CD14-positive monocyte (primary cell): ENCODE measurements around the gene TBC1D9B. TPM values are rescaled to one million over a fixed set of nuclear protein-coding genes. Genes with fewer than 3 reads are reported as not detected.
A peak's percentile ranks its signal among the peaks of the same experiment; 100 is the strongest.

Source experiments
- DNase-seq, 3 donors: peaks; one replicate each; pipeline ENCODE4 v3.0.0-alpha.2; 2011 to 2022
- H2AFZ ChIP-seq: 2 replicates; pipeline ENCODE4 v1.6.0; 2012; ENCODE audit warnings: mild to moderate bottlenecking, low read depth, low read length, inconsistent platforms; ENCODE audit not compliant: insufficient read depth, poor library complexity, severe bottlenecking
- H3K27ac ChIP-seq, 2 donors: 1 replicate in 1 of 2; 2 replicates in 1 of 2; pipeline ENCODE4 v1.5.1; 2012 to 2013; ENCODE audit warnings: low read length in 2 of 2, control low read depth in 1 of 2, inconsistent platforms in 1 of 2, low read depth in 1 of 2, mild to moderate bottlenecking in 1 of 2
- H3K27me3 ChIP-seq, 2 donors: one replicate each; pipeline versions ENCODE4 v1.6.0 to v1.6.1; 2011 to 2013; ENCODE audit warnings: low read length in 2 of 2; ENCODE audit not compliant: control insufficient read depth in 2 of 2, insufficient read depth in 2 of 2
- H3K36me3 ChIP-seq, 2 donors: replicated peaks in 1 of 2; 1 replicate in 1 of 2; 2 replicates in 1 of 2; pipeline versions ENCODE4 v1.5.1 to v1.6.1; 2012 to 2013; ENCODE audit warnings: low read length in 2 of 2, control low read depth in 1 of 2, inconsistent platforms in 1 of 2, mild to moderate bottlenecking in 1 of 2; ENCODE audit not compliant: insufficient read depth in 2 of 2, control insufficient read depth in 1 of 2
- H3K4me1 ChIP-seq, 2 donors: 1 replicate in 1 of 2; 2 replicates in 1 of 2; pipeline versions ENCODE4 v1.5.1 to v1.6.1; 2012 to 2013; ENCODE audit warnings: low read length in 2 of 2, control low read depth in 1 of 2, inconsistent platforms in 1 of 2, mild to moderate bottlenecking in 1 of 2, moderate library complexity in 1 of 2; ENCODE audit not compliant: insufficient read depth in 2 of 2, control insufficient read depth in 1 of 2
- H3K4me2 ChIP-seq: replicated peaks from 2 replicates; pipeline ENCODE3; 2012; ENCODE audit warnings: low read length, moderate library complexity, mild to moderate bottlenecking; ENCODE audit not compliant: poor library complexity, severe bottlenecking; ENCODE audit errors: extremely low read depth
- H3K4me3 ChIP-seq, 3 experiments: fragments of 200-600 bp in 1 of 3; sonication (generic) in 1 of 3; replicated peaks in 1 of 3; 1 replicate in 2 of 3; 2 replicates in 1 of 3; pipeline ENCODE4 v1.5.1; 2011 to 2013; ENCODE audit warnings: low read length in 3 of 3, mild to moderate bottlenecking in 3 of 3, control low read depth in 2 of 3, low read depth in 2 of 3, inconsistent platforms in 1 of 3, moderate library complexity in 1 of 3
- H3K79me2 ChIP-seq: 2 replicates; pipeline ENCODE4 v1.6.0; 2012; ENCODE audit warnings: mild to moderate bottlenecking, control low read depth, inconsistent platforms, low read length, moderate library complexity; ENCODE audit not compliant: insufficient read depth
- H3K9ac ChIP-seq: 2 replicates; pipeline ENCODE4 v1.6.0; 2017; ENCODE audit warnings: low read length, mild to moderate bottlenecking; ENCODE audit not compliant: insufficient read depth, poor library complexity, severe bottlenecking
- H3K9me3 ChIP-seq, 2 donors: replicated peaks in 1 of 2; 1 replicate in 1 of 2; 2 replicates in 1 of 2; pipeline versions ENCODE4 v1.5.1 to v1.6.1; 2012 to 2013; ENCODE audit warnings: low read length in 2 of 2, control low read depth in 1 of 2; ENCODE audit not compliant: control insufficient read depth in 1 of 2, insufficient read depth in 1 of 2
- H4K20me1 ChIP-seq: 2 replicates; pipeline ENCODE4 v1.6.0; 2012; ENCODE audit warnings: mild to moderate bottlenecking, low read length, control low read depth, moderate library complexity; ENCODE audit not compliant: insufficient read depth
- H3K27ac Mint-ChIP-seq, 7 donors: one replicate each; pipeline ENCODE4 v1.8.0; 2020; ENCODE audit warnings: mild to moderate bottlenecking in 7 of 7, mixed read lengths in 7 of 7, moderate library complexity in 6 of 7, inconsistent platforms in 2 of 7
- H3K27me3 Mint-ChIP-seq, 3 donors: one replicate each; pipeline ENCODE4 v1.8.0; 2021 to 2022; ENCODE audit warnings: low read depth in 3 of 3, mild to moderate bottlenecking in 3 of 3, mixed read lengths in 3 of 3, moderate library complexity in 3 of 3, inconsistent platforms in 1 of 3
- H3K36me3 Mint-ChIP-seq, 2 donors: one replicate each; pipeline ENCODE4 v1.8.0; 2020; ENCODE audit warnings: mixed read lengths in 2 of 2, inconsistent platforms in 1 of 2, mild to moderate bottlenecking in 1 of 2
- H3K4me1 Mint-ChIP-seq: one replicate; pipeline ENCODE4 v1.8.0; 2020; ENCODE audit warnings: mild to moderate bottlenecking, mixed read lengths
- H3K4me3 Mint-ChIP-seq, 2 donors: one replicate each; pipeline ENCODE4 v1.8.0; 2020; ENCODE audit warnings: mild to moderate bottlenecking in 2 of 2, mixed read lengths in 2 of 2, moderate library complexity in 1 of 2
- H3K9me3 Mint-ChIP-seq, 7 donors: one replicate each; pipeline ENCODE4 v1.8.0; 2020 to 2022; ENCODE audit warnings: mixed read lengths in 7 of 7, mild to moderate bottlenecking in 6 of 7, moderate library complexity in 6 of 7, inconsistent platforms in 2 of 7
- CTCF ChIP-seq: fragments of 200-600 bp; IDR thresholded peaks from one replicate; pipeline ENCODE4 v1.8.0; 2022; ENCODE audit warnings: antibody characterized with exemption, mild to moderate bottlenecking
- WGBS: methylation state at CpG from one replicate; pipeline ENCODE4 v1.1.5; 2013; ENCODE audit warnings: missing lambda C conversion rate; ENCODE audit not compliant: insufficient coverage; 5-methylcytosine and 5-hydroxymethylcytosine counted together
- intact Hi-C, 2 donors: fragments of 100-400 bp; cut with micrococcal nuclease; formaldehyde crosslinking; loops; one replicate each; pipeline versions ENCODE4 v1.15.0 to v1.15.1; 2023
- polyA plus RNA-seq, 3 donors: library from polyadenylated mRNA; depleted of rRNA in 1 of 3; unstranded in 2 of 3; stranded (reverse) in 1 of 3; fragments of 300-500 nt in 2 of 3; fragments of >200 nt in 1 of 3; fragmentation: Illumina TruSeq in 2 of 3; gene quantifications; 1 replicate in 2 of 3; 2 replicates in 1 of 3; pipeline ENCODE4 v1.2.3, GENCODE V29; 2012 to 2021

TBC1D9B gene
- polyA plus RNA-seq, 3 donors = 13.4 to 116 (median 26.3) TPM

GRCh38 chr5:179908528-179908927 lies 831 bp upstream of the TBC1D9B start:
- Histone ChIP-seq H3K27me3 (no peaks in the 10 kb centered on the region), H3K79me2 (peaks cover 30% of the 10 kb centered on the region), H3K27ac (peak overlapping the region; percentile 68 to 86), H3K36me3 (peaks cover 11 to 14% of the 10 kb centered on the region in 2 donors), H4K20me1 (peaks cover 21% of the 10 kb centered on the region), H3K4me2 (peak overlapping the region; percentile 72), H3K9me3 (no peaks in the 10 kb centered on the region), H3K4me3 (peak overlapping the region in 1 of 3 experiments; percentile 80), H3K4me1 (peaks cover 37 to 51% of the 10 kb centered on the region in 2 donors), H3K9ac (peak overlapping the region; percentile 76), H2AFZ (peak overlapping the region; percentile 81)
- intact Hi-C loops = loop anchor here (5.0 to 10.0 kb wide), 2 partner anchors 64 to 106 kb away; no protein-coding TSS in a partner anchor
- DNase-seq = no peak
- Mint-ChIP-seq H3K27ac (peak overlapping the region; percentile 85 to 96 (median 90)), H3K4me1 (peaks cover 47% of the 10 kb centered on the region), H3K36me3 (peaks cover 16 to 20% of the 10 kb centered on the region in 2 donors), H3K9me3 (no peaks in the 10 kb centered on the region), H3K4me3 (peak overlapping the region; percentile 83 to 92), H3K27me3 (peaks cover 0 to 2% (median 0%) of the 10 kb centered on the region in 3 donors)
- 91% methylated on average over 16 of the region's 16 CpGs for WGBS
- peak; percentile 30 for TF ChIP-seq CTCF

- H3K36me3 Mint-ChIP-seq = peaks cover 29 to 34% of the 10 kb centered on the region in 2 donors
- Histone ChIP-seq H3K27me3 (no peaks in the 10 kb centered on the region), H3K79me2 (peaks cover 45% of the 10 kb centered on the region), H3K27ac (peak overlapping the region; percentile 17 to 80), H3K4me2 (peak overlapping the region; percentile 87), H3K9ac (peak overlapping the region; percentile 76), H2AFZ (peak overlapping the region; percentile 71), H4K20me1 (peaks cover 34% of the 10 kb centered on the region), H3K4me1 (peaks cover 29 to 39% of the 10 kb centered on the region in 2 donors), H3K36me3 (peaks cover 24 to 29% of the 10 kb centered on the region in 2 donors), H3K4me3 (peak overlapping the region; percentile 39 to 80 (median 56)), H3K9me3 (no peaks in the 10 kb centered on the region)
- peak overlapping the region; percentile 75 to 87 (median 81) for H3K27ac Mint-ChIP-seq
- no peaks in the 10 kb centered on the region for H3K27me3 Mint-ChIP-seq
- 20% methylated on average over 39 of the region's 50 CpGs for WGBS
- TF ChIP-seq CTCF = no peak
- no peaks in the 10 kb centered on the region for H3K9me3 Mint-ChIP-seq
- peaks cover 37% of the 10 kb centered on the region for H3K4me1 Mint-ChIP-seq
- intact Hi-C loops = loop anchor here (5.0 to 10.0 kb wide), 2 partner anchors 62 to 105 kb away; no protein-coding TSS in a partner anchor
- peak in 1 of 3 donors; percentile 17 for DNase-seq
- H3K4me3 Mint-ChIP-seq = peak overlapping the region; percentile 91 to 95
These were observed 722 bp downstream of the TBC1D9B start for GRCh38 chr5:179906795-179907555.
